HG03025 (cell line): ENCODE results near the gene MYBPH.

Source experiments
- ATAC-seq: cut with Tn5 transposase; IDR thresholded peaks from one replicate; pipeline ENCODE4 v1.9.1; 2021; ENCODE audit warnings: mild to moderate bottlenecking, moderate library complexity; ENCODE audit not compliant: unreplicated experiment, low FRiP score

Gene MYBPH

DNA sequence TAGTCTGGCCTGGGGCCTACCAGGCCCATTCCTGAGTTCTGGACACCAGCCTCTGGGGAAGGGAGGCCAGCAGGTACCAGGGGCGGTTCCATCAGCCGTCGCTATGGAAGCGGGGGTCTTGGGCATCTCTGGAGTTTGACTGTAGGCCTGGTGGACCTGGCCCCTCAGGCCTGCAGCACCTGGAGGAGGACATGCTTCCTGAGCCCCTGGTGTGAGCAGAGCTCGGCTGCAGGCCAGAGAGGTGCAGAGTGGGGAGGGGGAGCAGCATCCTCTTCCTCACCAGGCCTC lies 7.8 kb downstream of the MYBPH start:
- no peak for ATAC-seq

- no peak for ATAC-seq
Observed at GRCh38 chr1:203167026-203167912, 8.4 kb downstream of the MYBPH start.

GRCh38 chr1:203166192-203166940 lies 9.3 kb downstream of the MYBPH start:
- no peak for ATAC-seq

DNA sequence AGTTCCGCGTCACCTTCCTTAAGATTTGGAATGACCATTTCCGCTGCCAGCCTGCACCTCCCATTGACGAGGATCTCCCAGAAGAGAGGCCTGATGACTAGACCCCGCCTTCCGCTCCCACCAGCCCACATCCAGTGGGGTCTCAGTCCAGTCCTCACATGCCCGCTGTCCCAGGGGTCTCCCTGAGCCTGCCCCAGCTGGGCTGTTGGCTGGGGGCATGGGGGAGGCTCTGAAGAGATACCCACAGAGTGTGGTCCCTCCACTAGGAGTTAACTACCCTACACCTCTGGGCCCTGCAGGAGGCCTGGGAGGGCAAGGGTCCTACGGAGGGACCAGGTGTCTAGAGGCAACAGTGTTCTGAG lies 9.8 kb downstream of the MYBPH start:
- ATAC-seq, result no peak

DNA sequence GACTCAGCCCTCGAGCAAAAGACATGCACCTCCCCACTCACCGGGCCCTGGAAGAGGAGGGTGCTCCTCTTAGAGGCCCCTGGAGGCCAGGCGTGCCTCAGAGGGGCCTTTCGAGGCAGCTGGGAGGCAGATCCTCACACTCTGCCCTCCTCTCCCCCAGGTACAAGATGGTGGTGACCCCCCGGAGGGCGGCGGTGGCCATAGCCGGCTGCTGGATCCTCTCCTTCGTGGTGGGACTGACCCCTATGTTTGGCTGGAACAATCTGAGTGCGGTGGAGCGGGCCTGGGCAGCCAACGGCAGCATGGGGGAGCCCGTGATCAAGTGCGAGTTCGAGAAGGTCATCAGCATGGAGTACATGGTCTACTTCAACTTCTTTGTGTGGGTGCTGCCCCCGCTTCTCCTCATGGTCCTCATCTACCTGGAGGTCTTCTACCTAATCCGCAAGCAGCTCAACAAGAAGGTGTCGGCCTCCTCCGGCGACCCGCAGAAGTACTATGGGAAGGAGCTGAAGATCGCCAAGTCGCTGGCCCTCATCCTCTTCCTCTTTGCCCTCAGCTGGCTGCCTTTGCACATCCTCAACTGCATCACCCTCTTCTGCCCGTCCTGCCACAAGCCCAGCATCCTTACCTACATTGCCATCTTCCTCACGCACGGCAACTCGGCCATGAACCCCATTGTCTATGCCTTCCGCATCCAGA lies 10.4 kb downstream of the MYBPH start:
- no peak for ATAC-seq

DNA sequence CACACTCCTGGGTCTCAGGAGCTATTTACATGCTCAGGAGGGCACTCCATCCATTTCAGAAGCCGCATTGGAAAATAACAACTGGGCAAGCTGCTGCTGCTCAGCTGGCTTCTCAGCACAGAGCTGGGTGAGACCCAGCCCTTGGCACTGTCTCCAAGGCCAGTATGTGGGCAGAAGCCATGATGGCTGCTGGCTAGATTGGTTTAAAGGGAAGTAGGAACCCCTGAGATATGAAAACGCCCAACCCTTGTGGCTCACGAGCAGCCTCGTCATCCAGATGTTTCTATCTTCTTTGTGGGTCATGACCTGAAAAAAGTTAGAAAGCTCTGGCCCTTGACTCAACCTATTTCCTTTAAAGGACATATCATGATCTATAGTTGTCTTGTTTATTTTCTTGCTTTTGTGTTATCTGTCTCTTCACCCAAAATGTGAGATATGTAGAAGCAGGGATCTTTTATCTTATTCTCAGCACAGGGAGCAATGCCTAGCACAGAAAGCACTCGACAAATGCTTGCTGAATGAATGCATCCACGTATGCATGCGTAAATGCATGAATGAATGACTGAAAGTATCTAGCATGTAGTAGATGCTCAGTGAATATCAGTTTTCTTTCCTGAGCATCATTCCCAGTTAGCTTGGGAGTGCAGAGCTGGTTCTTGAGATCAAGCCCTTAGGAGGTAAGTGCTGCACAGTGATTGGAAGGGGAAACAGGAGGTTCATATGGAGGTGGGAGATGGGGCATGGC lies 11.6 kb downstream of the MYBPH start:
- no peak for ATAC-seq

DNA sequence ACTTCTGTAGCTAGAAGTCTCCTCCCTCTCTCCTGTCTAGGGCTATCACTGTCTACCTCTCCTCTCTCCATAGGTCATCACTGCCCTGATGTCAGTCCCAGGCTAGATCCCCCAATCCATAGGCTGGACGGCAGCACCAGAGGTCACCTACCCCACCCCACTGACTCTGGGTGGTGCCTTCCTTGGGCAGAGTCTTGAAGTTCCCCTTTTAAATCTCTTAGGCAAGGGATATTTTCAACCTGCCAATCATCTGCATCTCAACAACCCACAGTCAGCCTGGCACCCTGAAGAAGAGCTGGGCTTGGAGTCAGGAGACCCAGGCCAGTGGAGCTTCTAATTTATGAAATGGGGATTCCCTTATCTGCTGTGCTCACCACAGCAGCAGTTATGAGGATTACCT lies 13.2 kb downstream of the MYBPH start:
- ATAC-seq, result no peak

DNA sequence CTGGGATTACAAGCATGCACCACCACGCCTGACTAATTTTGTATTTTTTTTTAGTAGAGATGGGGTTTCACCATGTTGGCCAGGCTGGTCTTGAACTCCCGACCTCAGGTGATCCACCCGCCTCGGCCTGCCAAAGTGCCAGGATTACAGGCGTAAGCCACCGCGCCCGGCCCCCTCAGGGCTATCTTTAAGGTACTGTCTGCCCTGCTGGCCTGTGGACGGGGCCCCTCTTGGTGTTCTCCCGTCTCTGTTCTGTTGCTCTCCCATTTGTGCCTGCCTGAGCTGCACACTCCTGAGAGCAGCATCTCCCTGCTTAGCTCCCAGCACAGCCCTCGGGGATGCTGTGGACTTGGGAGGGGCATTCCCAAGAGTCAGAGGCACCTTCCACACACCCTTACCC lies 13.9 kb downstream of the MYBPH start:
- ATAC-seq, result no peak

GRCh38 chr1:203161175-203161574 lies 14.5 kb downstream of the MYBPH start:
- no peak for ATAC-seq

- no peak for ATAC-seq
Observed at GRCh38 chr1:203159844-203160243, 15.8 kb downstream of the MYBPH start.

DNA sequence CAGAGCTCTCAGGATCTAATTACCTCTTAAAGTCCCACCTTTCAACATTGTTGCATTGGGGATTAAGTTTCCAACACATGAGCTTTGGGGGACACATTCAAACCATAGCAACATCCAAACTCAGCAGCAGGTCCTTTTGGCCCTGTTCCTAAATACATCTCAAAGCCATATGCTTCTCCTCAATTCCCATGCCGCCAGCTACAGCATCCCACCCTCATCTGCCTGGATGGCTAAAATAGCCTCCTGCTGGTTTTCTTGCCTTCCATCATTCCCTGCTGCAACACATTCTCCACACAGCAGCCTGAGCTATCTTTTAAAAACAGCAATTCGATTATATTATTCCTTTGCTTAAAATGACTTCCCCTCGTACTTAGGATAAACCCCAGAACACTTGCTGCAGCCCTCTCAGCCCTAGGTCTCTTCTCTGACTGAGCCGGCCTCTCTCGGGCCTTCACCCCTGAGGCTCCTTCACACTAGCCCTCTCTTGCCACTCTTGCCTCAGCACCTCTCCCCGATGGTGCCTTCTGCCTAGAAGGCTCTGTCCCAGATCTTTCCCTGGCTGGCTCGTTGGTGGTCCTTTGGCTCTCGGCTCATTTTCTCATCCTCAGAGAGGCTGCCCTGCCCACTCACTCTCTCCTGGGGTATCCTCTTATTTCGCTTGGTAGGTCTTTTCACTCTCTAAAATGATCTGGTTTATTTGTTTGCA lies 16.5 kb downstream of the MYBPH start:
- ATAC-seq, result no peak

DNA sequence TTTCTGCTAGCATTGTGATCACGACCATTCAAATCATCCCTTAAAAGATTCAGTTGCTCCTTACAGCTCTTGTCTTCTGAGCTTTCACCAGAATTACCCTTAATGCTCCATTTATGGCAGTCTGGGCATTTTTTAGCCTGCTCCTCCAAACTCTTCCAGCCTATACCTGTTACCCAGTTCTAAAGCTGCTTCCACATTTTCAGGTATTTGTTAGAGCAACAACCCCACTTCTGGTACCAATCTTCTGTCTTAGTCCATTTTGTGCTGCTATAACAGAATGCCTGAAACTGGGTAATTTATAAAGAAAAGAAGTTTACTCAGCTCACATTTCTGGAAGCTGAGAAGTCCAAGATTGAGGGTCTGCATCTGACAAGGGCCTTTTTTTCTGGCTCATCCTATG lies 17.2 kb downstream of the MYBPH start:
- no peak for ATAC-seq

- no peak for ATAC-seq
Observed at GRCh38 chr1:203156280-203156679, 19.3 kb downstream of the MYBPH start.

DNA sequence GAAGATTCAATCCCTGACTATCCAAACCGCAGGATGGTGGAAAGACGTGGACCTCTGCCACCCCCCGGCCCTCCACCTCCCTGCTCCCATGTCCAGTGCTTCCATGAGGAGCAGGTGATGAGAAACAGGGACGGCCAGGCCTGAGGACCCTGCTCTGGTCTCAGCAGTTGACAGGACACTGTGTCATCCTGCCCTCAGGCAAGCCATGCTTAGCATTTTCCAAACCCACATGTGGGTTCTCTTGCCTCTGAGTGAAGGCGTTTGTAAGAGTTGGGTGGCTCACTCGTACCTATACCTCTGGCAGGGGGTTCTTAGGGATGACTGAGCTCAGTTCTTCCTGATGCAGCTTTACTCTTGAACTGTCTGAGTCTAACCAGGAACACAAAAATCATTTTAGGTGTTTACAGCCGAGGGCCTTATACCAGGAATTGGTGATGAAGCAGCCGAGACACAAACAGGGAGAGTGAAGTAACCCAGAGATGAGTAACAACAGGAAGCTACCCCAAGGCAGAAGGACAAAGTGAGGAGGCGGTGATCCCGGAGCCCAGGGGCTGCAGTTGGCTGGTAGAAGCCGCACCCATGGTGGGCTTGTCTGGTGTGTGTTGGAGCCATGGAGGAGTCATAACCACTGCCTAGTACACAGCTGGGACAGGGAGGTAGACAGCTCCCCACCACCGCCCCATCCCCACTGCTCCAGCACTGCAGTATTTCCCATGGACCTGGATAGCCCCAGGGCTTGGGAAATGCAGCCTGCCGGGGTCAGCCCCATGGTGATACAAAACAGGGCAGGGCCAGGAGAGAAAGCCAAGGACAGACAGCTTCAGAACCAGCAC lies 21.4 kb downstream of the MYBPH start:
- ATAC-seq, result no peak

DNA sequence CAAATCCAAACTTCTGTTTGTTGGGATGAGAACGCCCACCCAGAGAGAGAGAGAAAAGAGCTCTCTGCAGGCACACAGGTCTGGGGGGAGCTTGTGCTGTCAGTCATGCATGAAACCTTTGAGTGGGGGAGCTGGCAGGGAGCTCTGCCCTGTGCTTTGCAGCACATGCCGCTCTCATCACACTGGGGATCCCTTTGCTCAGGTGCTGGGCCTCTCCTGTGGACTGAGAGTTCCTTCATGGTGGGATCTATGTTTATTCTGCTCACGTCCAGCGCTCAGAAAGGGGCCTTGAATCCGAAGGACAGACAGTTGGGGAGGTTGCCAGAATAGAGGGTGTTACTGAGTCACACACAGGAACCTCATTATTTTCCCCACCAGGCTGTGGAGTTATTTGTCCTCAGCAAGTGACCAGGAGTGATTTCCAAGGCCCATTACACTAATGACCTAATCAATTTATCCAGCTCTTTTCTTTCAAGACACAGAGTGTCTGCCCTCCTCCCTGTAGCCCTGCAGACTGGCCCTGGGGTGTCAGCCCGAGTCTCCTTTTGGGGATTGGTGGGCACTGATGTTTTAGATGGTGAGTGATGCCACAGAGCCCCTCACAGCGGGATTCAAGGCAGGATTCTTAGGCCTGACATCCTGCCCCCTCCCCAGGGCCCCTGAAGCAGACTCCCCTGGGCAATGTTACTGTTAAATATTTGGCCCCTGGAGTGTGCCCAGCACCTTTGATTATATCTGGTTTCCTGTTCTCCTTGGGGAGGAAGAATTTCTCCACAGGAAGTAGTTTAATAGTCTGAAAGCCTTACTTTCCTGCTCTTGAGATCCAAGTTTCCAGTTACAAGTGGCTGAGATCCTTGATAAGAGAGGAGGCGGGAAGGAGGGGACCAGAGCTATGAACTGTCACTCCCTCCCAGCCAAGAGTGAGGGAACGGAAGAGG lies 22.3 kb downstream of the MYBPH start:
- ATAC-seq, result no peak

DNA sequence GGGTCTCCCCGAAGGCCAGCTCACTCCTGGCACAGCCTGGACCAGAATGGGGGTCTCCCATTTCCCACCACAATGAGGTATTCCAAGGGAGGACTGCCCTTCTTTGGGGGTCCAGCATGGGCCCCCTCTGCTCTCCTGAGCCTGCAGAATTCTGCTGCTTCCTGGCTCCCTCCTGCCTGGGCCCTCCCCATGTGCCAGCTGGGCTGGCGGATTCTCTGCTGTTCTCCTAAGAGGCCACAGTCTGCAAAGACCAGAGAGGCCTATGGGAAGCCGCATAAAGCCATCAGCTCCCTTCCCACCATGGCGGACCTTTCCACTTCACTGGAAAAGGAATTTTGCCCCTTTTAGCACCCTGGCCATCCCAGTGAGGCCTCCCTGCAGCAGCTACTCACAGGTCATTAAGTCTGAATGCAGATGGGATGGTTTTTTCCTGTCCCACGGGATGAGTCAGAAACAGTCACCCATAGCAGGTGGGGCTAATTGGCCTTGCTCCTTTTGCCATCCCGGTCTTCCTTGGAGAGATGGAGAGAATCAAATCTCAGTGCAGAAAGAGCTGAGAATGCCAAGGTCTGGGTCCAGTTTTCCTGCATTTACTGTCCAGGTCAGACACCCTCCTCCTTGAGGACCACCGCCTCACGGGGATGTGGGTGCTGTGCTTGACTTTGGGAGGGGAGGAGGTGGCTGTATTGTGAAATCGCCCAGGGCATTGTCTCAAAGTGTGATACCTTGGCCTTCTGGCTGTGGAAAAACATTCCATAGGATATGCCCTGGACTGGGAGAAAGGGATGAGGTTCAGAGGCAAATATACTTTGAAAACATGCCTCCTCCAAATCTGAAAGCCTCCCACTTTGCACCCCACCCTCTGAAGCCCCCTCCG lies 23.2 kb downstream of the MYBPH start:
- no peak for ATAC-seq

DNA sequence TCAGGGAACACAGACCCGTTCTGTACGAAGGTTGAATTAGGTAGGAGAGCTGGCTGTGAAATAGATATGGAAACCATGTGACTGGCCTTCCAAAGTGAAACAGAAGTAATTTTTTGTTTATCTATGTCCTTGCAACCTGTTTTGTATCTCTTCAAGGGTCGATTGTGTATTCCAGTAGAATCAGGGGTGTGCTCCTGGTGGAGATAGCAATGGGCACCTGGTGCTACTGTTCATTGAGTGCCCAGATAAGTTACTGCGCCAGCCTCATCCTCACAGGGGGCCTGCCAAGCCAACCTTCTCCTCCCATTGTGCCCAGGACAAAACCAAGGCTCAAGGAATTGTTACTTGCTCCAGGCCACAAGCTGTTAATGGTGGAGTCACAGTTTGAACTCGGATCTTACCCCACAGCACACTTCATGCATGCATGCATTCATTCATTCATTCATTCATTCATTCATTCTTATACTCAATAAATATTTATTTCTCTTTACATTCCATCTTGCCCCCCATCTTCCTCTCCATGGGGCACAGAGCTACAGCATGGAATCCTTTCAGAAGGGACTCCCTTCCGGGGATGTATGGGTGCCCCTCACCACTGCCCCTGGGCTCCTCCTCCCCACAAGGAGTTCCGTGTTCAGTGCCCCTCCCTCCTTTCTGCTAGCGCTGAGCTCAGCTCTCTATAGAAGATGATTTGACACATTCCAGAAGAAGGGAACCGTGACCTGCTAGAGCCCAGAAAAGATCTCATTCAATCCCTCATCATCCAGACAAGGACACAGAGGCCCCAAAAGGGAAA lies 24.1 kb downstream of the MYBPH start:
- no peak for ATAC-seq
